ENCODE data around the gene AWAT2. TPM values are rescaled to one million over a fixed set of nuclear protein-coding genes. Genes with fewer than 3 reads are reported as not detected.

Gene AWAT2
- total RNA-seq, 1 donor from 2014 or later = not detected

- Histone ChIP-seq H3K9me3 (no peaks in the 10 kb centered on the region), H3K27ac (no peak overlapping the region), H3K4me3 (no peak overlapping the region), H3K36me3 (no peaks in the 10 kb centered on the region), H3K27me3 (no peaks in the 10 kb centered on the region), H3K4me1 (no peaks in the 10 kb centered on the region)
- no peak for DNase-seq (ENCODE audit: low spot score in 2 of 2)
- intact Hi-C loops (cut with DNase I) = no loop called here
- TF ChIP-seq CTCF (IDR thresholded peaks at IDR 0.05) = peak in 2 of 3 experiments; percentile 34 to 53
Measured at GRCh38 chrX:70033348-70034051, 16.2 kb downstream of the AWAT2 start.

- H3K27ac ChIP-seq = no peak overlapping the region
- no peaks in the 10 kb centered on the region for H3K36me3 ChIP-seq
- no peak for TF ChIP-seq CTCF (IDR thresholded peaks at IDR 0.05)
- intact Hi-C loops (cut with DNase I) = no loop called here
- DNase-seq (ENCODE audit: low spot score in 2 of 2) = no peak
- H3K27me3 ChIP-seq = no peaks in the 10 kb centered on the region
- H3K4me3 ChIP-seq = no peak overlapping the region
- H3K9me3 ChIP-seq = no peaks in the 10 kb centered on the region
- no peaks in the 10 kb centered on the region for H3K4me1 ChIP-seq
Measured at GRCh38 chrX:70032792-70033191, 16.9 kb downstream of the AWAT2 start.

GRCh38 chrX:70030301-70030767 lies 19.4 kb downstream of the AWAT2 start:
- DNase-seq (ENCODE audit: low spot score in 2 of 2) = no peak
- intact Hi-C loops (cut with DNase I) = no loop called here
- H3K27me3 ChIP-seq = no peaks in the 10 kb centered on the region
- TF ChIP-seq CTCF (IDR thresholded peaks at IDR 0.05) = peak; percentile 21 to 69 (median 52)
- no peaks in the 10 kb centered on the region for H3K4me1 ChIP-seq
- no peaks in the 10 kb centered on the region for H3K9me3 ChIP-seq
- H3K4me3 ChIP-seq = no peak overlapping the region
- H3K36me3 ChIP-seq = no peaks in the 10 kb centered on the region
- no peak overlapping the region for H3K27ac ChIP-seq

GRCh38 chrX:70029863-70030262 lies 19.9 kb downstream of the AWAT2 start:
- Histone ChIP-seq H3K4me3 (no peak overlapping the region), H3K9me3 (no peaks in the 10 kb centered on the region), H3K36me3 (no peaks in the 10 kb centered on the region), H3K4me1 (no peaks in the 10 kb centered on the region), H3K27me3 (no peaks in the 10 kb centered on the region), H3K27ac (no peak overlapping the region)
- TF ChIP-seq CTCF (IDR thresholded peaks at IDR 0.05) = no peak
- intact Hi-C loops (cut with DNase I) = no loop called here
- DNase-seq (ENCODE audit: low spot score in 2 of 2) = no peak

GRCh38 chrX:70026851-70027200 lies 22.9 kb downstream of the AWAT2 start:
- Histone ChIP-seq H3K27me3 (no peaks in the 10 kb centered on the region), H3K4me1 (no peaks in the 10 kb centered on the region), H3K9me3 (no peaks in the 10 kb centered on the region), H3K27ac (no peak overlapping the region), H3K36me3 (no peaks in the 10 kb centered on the region), H3K4me3 (no peak overlapping the region)
- no peak for TF ChIP-seq CTCF (IDR thresholded peaks at IDR 0.05)
- DNase-seq (ENCODE audit: low spot score in 2 of 2) = no peak
- intact Hi-C loops (cut with DNase I) = no loop called here
